GM12874 (cell line): Measurements from ENCODE around the gene CPA4.

ENCODE experiments used
- CTCF ChIP-seq: IDR thresholded peaks from 2 replicates; pipeline ENCODE4 v1.5.1; 2011; ENCODE audit warnings: low read depth, mild to moderate bottlenecking, control low read depth, low read length, moderate library complexity; ENCODE audit not compliant: insufficient read depth

CPA4 gene

GRCh38 chr7:130293521-130293920, 560 bp downstream of the CPA4 start:
- no peak for TF ChIP-seq CTCF

- no peak for TF ChIP-seq CTCF
Measured at GRCh38 chr7:130294314-130294713, 1.4 kb downstream of the CPA4 start.

GRCh38 chr7:130296221-130296951, 3.4 kb downstream of the CPA4 start:
- no peak for TF ChIP-seq CTCF

GRCh38 chr7:130297628-130298543, 4.9 kb downstream of the CPA4 start:
- no peak for TF ChIP-seq CTCF

- TF ChIP-seq CTCF = no peak
Measured at GRCh38 chr7:130298544-130299326, 5.8 kb downstream of the CPA4 start.

GRCh38 chr7:130299866-130300265, 6.9 kb downstream of the CPA4 start:
- TF ChIP-seq CTCF = no peak

GRCh38 chr7:130301501-130302020, 8.6 kb downstream of the CPA4 start:
- TF ChIP-seq CTCF = no peak
